GM19452 (cell line): ENCODE results near the gene CEMP1.

Experiments
- ATAC-seq: cut with Tn5 transposase; IDR thresholded peaks from one replicate; pipeline ENCODE4 v1.9.1; 2021; ENCODE audit not compliant: unreplicated experiment

The CEMP1 gene

GRCh38 chr16:2505695-2506094 is 25.5 kb downstream of the CEMP1 start:
- ATAC-seq = no peak

GRCh38 chr16:2501946-2502895 is 29.0 kb downstream of the CEMP1 start:
- no peak for ATAC-seq

- no peak for ATAC-seq
Measured at GRCh38 chr16:2500918-2501750, 30.1 kb downstream of the CEMP1 start.

- ATAC-seq = no peak
Measured at GRCh38 chr16:2500430-2500917, 30.7 kb downstream of the CEMP1 start.

GRCh38 chr16:2499890-2500429 is 31.2 kb downstream of the CEMP1 start:
- ATAC-seq = no peak

GRCh38 chr16:2499454-2499853 is 31.8 kb downstream of the CEMP1 start:
- ATAC-seq = no peak

GRCh38 chr16:2498531-2499253 is 32.5 kb downstream of the CEMP1 start:
- ATAC-seq = no peak

GRCh38 chr16:2497695-2498484 is 33.3 kb downstream of the CEMP1 start:
- no peak for ATAC-seq

GRCh38 chr16:2497116-2497630 is 34.0 kb downstream of the CEMP1 start:
- no peak for ATAC-seq

- ATAC-seq = no peak
Measured at GRCh38 chr16:2496223-2497115, 34.7 kb downstream of the CEMP1 start.

GRCh38 chr16:2495041-2495440 is 36.2 kb downstream of the CEMP1 start:
- ATAC-seq = no peak

- ATAC-seq = no peak
Measured at GRCh38 chr16:2494616-2495015, 36.6 kb downstream of the CEMP1 start.

- no peak for ATAC-seq
Measured at GRCh38 chr16:2493605-2494004, 37.6 kb downstream of the CEMP1 start.

GRCh38 chr16:2492292-2492691 is 38.9 kb downstream of the CEMP1 start:
- no peak for ATAC-seq

- ATAC-seq = no peak
Measured at GRCh38 chr16:2490190-2491105, 40.8 kb downstream of the CEMP1 start.

GRCh38 chr16:2489581-2489980 is 41.6 kb downstream of the CEMP1 start:
- no peak for ATAC-seq

GRCh38 chr16:2487903-2488531 is 43.2 kb downstream of the CEMP1 start:
- ATAC-seq = no peak
